ENCODE results near the gene COG6. TPM values are rescaled to one million over a fixed set of nuclear protein-coding genes. Genes with fewer than 3 reads are reported as not detected.

The COG6 gene
- total and polyA plus RNA-seq, 4 experiments from 2014 or later = 12.2 to 44.5 (median 27.7) TPM

DNA sequence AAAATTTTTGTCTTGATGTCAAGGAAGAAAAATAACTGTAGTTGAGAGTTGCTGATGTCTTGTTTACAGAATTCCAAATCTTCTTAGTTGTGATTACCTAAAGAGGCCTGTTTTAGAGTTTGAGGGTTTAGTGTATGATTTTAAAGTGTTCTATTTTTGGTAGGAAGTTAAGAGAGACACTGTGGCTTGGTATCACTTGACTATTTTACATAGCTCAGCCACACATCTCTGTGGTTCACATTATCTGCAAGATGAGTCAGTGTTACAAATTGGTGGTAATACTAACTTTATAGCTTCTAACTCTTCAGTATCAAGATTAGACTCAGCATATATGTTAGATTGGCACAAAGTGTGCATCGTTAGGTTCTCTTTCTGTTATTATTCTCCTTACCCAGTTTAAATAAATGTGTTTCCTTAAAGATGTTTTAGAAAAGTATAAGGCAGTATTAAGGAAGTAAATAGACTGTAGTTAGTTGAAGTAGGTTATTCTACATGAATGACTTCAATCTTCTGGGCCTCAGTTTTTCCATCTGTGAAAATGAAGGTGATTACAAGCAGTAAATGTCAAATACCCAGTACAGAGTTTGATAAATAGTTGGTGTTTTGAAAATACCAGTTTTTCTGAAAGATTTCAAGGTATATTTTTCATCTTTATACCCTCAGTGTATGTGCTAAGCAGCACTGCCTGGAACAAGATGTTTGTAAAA is 33.4 kb downstream of the COG6 start:
- Mint-ChIP-seq H3K9me3 (no peaks in the 10 kb centered on the region), H3K36me3 (peaks cover 25 to 32% of the 10 kb centered on the region in 2 donors), H3K27ac (peak overlapping the region in 6 of 7 donors; percentile 19 to 81 (median 44)), H3K4me3 (no peak overlapping the region), H3K27me3 (no peaks in the 10 kb centered on the region), H3K4me1 (peaks cover 0 to 12% (median 3%) of the 10 kb centered on the region in 4 donors)
- intact Hi-C loops (cut with micrococcal nuclease) = no loop called here
- ChIA-PET CTCF (ENCODE audit: partially characterized antibody) (no interaction called here), POLR2A (ENCODE audit: partially characterized antibody) (no interaction called here)
- H3K4me3 ChIP-seq (ENCODE audit: low read length in 2 of 2) = no peak overlapping the region
- H3K27ac ChIP-seq (ENCODE audit: low read depth, low read length) = no peak overlapping the region
- no peak for DNase-seq
- no peaks in the 10 kb centered on the region for H3K9me3 ChIP-seq (ENCODE audit: control insufficient read depth in 1 of 2, low read length in 2 of 2)
- no peaks in the 10 kb centered on the region for H3K27me3 ChIP-seq (ENCODE audit: insufficient read depth, low read length)
- no peaks in the 10 kb centered on the region for H3K4me1 ChIP-seq (ENCODE audit: insufficient read depth, low read length)
- no peaks in the 10 kb centered on the region for H3K36me3 ChIP-seq (ENCODE audit: insufficient read depth, low read length)

DNA sequence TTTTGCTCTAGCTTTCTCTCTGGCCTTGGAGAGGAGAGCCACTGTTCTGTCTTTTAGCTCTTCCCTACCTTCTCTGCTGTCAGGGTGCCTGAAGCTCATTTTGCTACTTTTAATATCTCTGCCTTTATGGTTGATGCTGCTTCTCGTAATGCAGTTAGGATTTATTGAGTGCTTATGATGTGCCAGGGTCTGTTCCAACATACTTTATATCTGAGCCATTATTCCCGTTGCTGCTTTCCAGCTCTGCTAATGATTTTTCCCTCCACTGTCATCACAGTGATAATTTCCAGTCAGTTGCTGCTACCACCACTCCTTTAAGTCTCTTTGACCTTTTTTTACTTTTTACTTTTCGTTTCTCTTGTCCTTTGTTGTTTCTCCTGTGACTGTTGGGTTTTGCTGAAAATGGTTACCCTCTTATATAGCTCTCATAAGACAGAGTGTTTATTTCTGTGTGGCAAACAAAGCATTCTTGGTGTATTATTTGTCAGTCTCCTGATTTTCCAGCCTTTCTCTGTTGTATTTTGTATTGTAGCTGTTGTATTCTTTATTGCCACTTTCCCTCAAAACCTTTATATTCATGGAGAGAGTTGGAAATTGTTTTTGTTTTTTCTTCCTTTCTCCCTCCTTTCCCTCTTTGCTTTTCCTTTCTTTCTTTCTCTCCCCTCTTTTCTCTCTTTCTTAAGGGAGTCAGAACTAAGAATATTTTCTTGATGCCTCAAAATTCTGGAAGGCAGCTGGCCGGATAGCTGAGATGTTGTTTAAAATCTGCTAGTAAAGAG is 37.4 kb downstream of the COG6 start:
- Histone ChIP-seq H3K27me3 (ENCODE audit: insufficient read depth, low read length) (no peaks in the 10 kb centered on the region), H3K4me1 (ENCODE audit: insufficient read depth, low read length) (no peaks in the 10 kb centered on the region), H3K36me3 (ENCODE audit: insufficient read depth, low read length) (no peaks in the 10 kb centered on the region), H3K4me3 (ENCODE audit: low read length in 2 of 2) (no peak overlapping the region), H3K9me3 (ENCODE audit: control insufficient read depth in 1 of 2, low read length in 2 of 2) (no peaks in the 10 kb centered on the region), H3K27ac (ENCODE audit: low read depth, low read length) (no peak overlapping the region)
- ChIA-PET CTCF (ENCODE audit: partially characterized antibody) (interaction anchor here (1.0 to 1.2 kb wide), 2 partner anchors 9 to 991 kb away, joined by 3 to 4 read pairs; no protein-coding TSS in a partner anchor), POLR2A (ENCODE audit: partially characterized antibody) (no interaction called here)
- Mint-ChIP-seq H3K4me3 (no peak overlapping the region), H3K36me3 (peaks cover 16 to 28% of the 10 kb centered on the region in 2 donors), H3K27me3 (no peaks in the 10 kb centered on the region), H3K9me3 (no peaks in the 10 kb centered on the region), H3K4me1 (peaks cover 0 to 11% (median 3%) of the 10 kb centered on the region in 4 donors), H3K27ac (no peak overlapping the region)
- intact Hi-C loops (cut with micrococcal nuclease) = no loop called here
- no peak for DNase-seq

DNA sequence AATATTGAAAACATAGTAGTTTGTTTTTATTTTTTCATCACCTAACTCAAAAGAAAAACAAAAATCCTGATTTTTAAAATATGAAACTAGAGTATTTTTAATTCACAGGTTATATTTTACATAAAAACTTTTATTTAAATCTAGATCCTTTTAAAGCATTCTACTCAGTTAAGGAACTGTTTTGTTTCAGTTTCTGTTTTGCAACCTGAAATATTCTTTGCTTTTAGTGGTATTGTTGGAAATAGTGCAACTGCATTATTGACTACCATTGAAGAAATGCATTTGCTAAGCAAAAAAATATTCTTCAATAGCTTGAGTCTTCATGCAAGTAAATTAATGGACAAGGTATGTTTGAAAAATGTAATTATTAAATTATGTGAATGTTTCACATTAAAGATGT is 43.8 kb downstream of the COG6 start:
- no peak overlapping the region for H3K4me3 ChIP-seq (ENCODE audit: low read length in 2 of 2)
- no peaks in the 10 kb centered on the region for H3K27me3 Mint-ChIP-seq
- no peak overlapping the region for H3K27ac Mint-ChIP-seq
- no peak overlapping the region for H3K27ac ChIP-seq (ENCODE audit: low read depth, low read length)
- peaks cover 5% of the 10 kb centered on the region for H3K4me1 ChIP-seq (ENCODE audit: insufficient read depth, low read length)
- H3K4me3 Mint-ChIP-seq = peak overlapping the region in 1 of 8 donors; percentile 4
- peaks cover 0 to 14% of the 10 kb centered on the region in 2 donors for H3K36me3 Mint-ChIP-seq
- intact Hi-C loops (cut with micrococcal nuclease) = no loop called here
- peaks cover 4 to 6% (median 5%) of the 10 kb centered on the region in 4 donors for H3K4me1 Mint-ChIP-seq
- no peaks in the 10 kb centered on the region for H3K36me3 ChIP-seq (ENCODE audit: insufficient read depth, low read length)
- H3K9me3 ChIP-seq (ENCODE audit: control insufficient read depth in 1 of 2, low read length in 2 of 2) = no peaks in the 10 kb centered on the region
- POLR2A ChIA-PET (ENCODE audit: partially characterized antibody) = interaction anchor here (1.3 kb wide), 1 partner anchor 12 kb away, joined by 3 read pairs; no protein-coding TSS in a partner anchor
- H3K9me3 Mint-ChIP-seq = no peaks in the 10 kb centered on the region
- CTCF ChIA-PET (ENCODE audit: partially characterized antibody) = no interaction called here
- DNase-seq = no peak
- H3K27me3 ChIP-seq (ENCODE audit: insufficient read depth, low read length) = no peaks in the 10 kb centered on the region

DNA sequence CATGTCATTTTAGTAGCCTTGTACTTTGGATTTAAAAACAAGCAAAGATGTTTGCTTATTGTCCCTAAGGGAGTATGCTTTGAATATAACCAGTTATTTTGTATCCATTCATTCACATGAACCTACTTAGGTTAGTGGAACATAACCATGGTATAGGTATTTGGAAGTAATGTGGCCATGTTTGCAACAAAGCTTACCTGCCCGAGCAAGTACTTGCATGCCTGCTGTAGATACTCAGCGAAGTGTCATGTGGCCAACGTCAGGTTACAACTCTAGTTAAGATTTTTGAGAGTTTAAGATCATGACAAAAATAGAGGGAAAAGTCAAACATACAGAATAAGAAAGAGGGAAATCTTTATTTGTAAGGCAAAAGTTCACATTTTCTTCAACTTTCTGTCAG is 57.2 kb downstream of the COG6 start:
- intact Hi-C loops (cut with micrococcal nuclease) = no loop called here
- Histone ChIP-seq H3K36me3 (ENCODE audit: insufficient read depth, low read length) (no peaks in the 10 kb centered on the region), H3K27me3 (ENCODE audit: insufficient read depth, low read length) (no peaks in the 10 kb centered on the region), H3K9me3 (ENCODE audit: control insufficient read depth in 1 of 2, low read length in 2 of 2) (no peaks in the 10 kb centered on the region), H3K27ac (ENCODE audit: low read depth, low read length) (no peak overlapping the region), H3K4me3 (ENCODE audit: low read length in 2 of 2) (no peak overlapping the region), H3K4me1 (ENCODE audit: insufficient read depth, low read length) (no peaks in the 10 kb centered on the region)
- POLR2A ChIA-PET (ENCODE audit: partially characterized antibody) = no interaction called here
- CTCF ChIA-PET (ENCODE audit: partially characterized antibody) = no interaction called here
- no peak overlapping the region for H3K27ac Mint-ChIP-seq
- H3K9me3 Mint-ChIP-seq = peaks cover 0 to 19% (median 12%) of the 10 kb centered on the region in 8 donors
- H3K27me3 Mint-ChIP-seq = no peaks in the 10 kb centered on the region
- no peaks in the 10 kb centered on the region for H3K4me1 Mint-ChIP-seq
- peaks cover 50 to 70% of the 10 kb centered on the region in 2 donors for H3K36me3 Mint-ChIP-seq
- no peak for DNase-seq
- H3K4me3 Mint-ChIP-seq = no peak overlapping the region

DNA sequence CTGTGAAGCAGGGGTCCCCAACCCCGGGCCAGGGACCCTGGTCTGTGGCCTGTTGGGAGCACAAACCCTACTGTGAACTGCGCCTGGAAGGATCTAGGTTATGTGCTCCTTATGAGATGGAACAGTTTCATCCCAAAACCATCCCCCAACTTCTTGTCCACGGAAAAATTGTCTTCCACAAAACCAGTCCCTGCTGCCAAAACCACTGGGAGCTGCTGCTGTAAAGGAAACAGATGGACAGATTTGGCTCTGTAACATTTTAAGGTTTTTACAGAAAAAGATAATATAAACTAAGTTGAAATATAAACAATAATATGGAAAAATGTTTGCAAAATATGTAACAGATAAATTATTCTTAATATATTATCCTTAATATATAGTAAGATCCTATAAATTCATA is 73.7 kb downstream of the COG6 start:
- DNase-seq = no peak
- intact Hi-C loops (cut with micrococcal nuclease) = no loop called here
- H3K4me1 ChIP-seq (ENCODE audit: insufficient read depth, low read length) = no peaks in the 10 kb centered on the region
- no peak overlapping the region for H3K4me3 ChIP-seq (ENCODE audit: low read length in 2 of 2)
- peaks cover 4% of the 10 kb centered on the region for H3K36me3 ChIP-seq (ENCODE audit: insufficient read depth, low read length)
- no peak overlapping the region for H3K27ac ChIP-seq (ENCODE audit: low read depth, low read length)
- H3K9me3 ChIP-seq (ENCODE audit: control insufficient read depth in 1 of 2, low read length in 2 of 2) = no peaks in the 10 kb centered on the region
- Mint-ChIP-seq H3K9me3 (peaks cover 0 to 1% (median 0%) of the 10 kb centered on the region in 8 donors), H3K27ac (no peak overlapping the region), H3K27me3 (no peaks in the 10 kb centered on the region), H3K4me3 (no peak overlapping the region), H3K36me3 (peaks cover 55 to 63% of the 10 kb centered on the region in 2 donors), H3K4me1 (no peaks in the 10 kb centered on the region)
- ChIA-PET POLR2A (ENCODE audit: partially characterized antibody) (no interaction called here), CTCF (ENCODE audit: partially characterized antibody) (no interaction called here)
- no peaks in the 10 kb centered on the region for H3K27me3 ChIP-seq (ENCODE audit: insufficient read depth, low read length)

DNA sequence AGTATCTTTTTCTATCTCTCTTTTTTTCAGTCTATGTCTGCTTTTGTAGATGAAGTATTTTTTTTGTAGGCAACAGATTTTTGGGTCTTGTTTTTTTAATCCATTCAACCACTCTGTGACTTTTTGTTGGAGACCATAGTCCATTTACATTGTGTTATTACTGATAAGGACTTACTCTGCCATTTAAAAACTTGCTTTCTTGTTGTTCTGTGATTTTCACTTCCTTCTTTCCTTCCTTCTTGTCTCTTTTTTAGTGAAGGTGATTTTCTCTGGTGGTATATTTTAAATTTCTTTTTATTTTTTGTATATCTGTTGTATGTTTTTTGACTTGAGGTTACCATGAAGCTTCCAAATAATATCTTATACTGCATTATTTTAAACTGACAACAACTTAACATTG is 79.5 kb downstream of the COG6 start:
- POLR2A ChIA-PET (ENCODE audit: partially characterized antibody) = no interaction called here
- no peaks in the 10 kb centered on the region for H3K4me1 Mint-ChIP-seq
- Histone ChIP-seq H3K4me3 (ENCODE audit: low read length in 2 of 2) (no peak overlapping the region), H3K9me3 (ENCODE audit: control insufficient read depth in 1 of 2, low read length in 2 of 2) (no peaks in the 10 kb centered on the region), H3K27me3 (ENCODE audit: insufficient read depth, low read length) (no peaks in the 10 kb centered on the region), H3K27ac (ENCODE audit: low read depth, low read length) (no peak overlapping the region), H3K4me1 (ENCODE audit: insufficient read depth, low read length) (no peaks in the 10 kb centered on the region), H3K36me3 (ENCODE audit: insufficient read depth, low read length) (no peaks in the 10 kb centered on the region)
- no peaks in the 10 kb centered on the region for H3K27me3 Mint-ChIP-seq
- no peak overlapping the region for H3K27ac Mint-ChIP-seq
- H3K36me3 Mint-ChIP-seq = peaks cover 56 to 69% of the 10 kb centered on the region in 2 donors
- no peak overlapping the region for H3K4me3 Mint-ChIP-seq
- DNase-seq = no peak
- intact Hi-C loops (cut with micrococcal nuclease) = no loop called here
- peaks cover 0 to 3% (median 0%) of the 10 kb centered on the region in 8 donors for H3K9me3 Mint-ChIP-seq
- CTCF ChIA-PET (ENCODE audit: partially characterized antibody) = no interaction called here

DNA sequence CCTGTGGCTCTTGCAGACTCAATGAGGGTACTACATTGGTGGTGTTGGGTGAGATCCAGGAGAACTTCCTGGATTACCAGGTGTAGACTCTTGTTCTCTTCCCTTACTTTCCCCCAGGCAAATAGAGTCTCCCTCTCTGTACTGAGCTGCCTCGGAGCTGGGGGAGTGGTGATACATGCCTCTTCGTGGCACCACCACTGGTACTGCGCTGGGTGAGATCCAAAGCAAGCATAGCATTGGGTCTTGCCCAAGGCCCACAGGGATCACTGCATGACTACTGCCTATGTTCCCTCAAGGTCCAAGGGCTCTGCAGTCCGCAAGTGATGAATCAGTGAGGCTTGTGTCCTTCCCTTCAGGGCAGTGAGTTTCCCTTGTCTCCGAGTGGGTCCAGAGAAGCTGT is 81.6 kb downstream of the COG6 start:
- Histone ChIP-seq H3K27me3 (ENCODE audit: insufficient read depth, low read length) (no peaks in the 10 kb centered on the region), H3K4me3 (ENCODE audit: low read length in 2 of 2) (no peak overlapping the region), H3K9me3 (ENCODE audit: control insufficient read depth in 1 of 2, low read length in 2 of 2) (no peaks in the 10 kb centered on the region), H3K36me3 (ENCODE audit: insufficient read depth, low read length) (no peaks in the 10 kb centered on the region), H3K27ac (ENCODE audit: low read depth, low read length) (no peak overlapping the region), H3K4me1 (ENCODE audit: insufficient read depth, low read length) (no peaks in the 10 kb centered on the region)
- POLR2A ChIA-PET (ENCODE audit: partially characterized antibody) = no interaction called here
- H3K27ac Mint-ChIP-seq = no peak overlapping the region
- H3K9me3 Mint-ChIP-seq = peaks cover 0 to 6% (median 3%) of the 10 kb centered on the region in 8 donors
- CTCF ChIA-PET (ENCODE audit: partially characterized antibody) = no interaction called here
- no peak overlapping the region for H3K4me3 Mint-ChIP-seq
- H3K27me3 Mint-ChIP-seq = no peaks in the 10 kb centered on the region
- DNase-seq = no peak
- intact Hi-C loops (cut with micrococcal nuclease) = no loop called here
- no peaks in the 10 kb centered on the region for H3K4me1 Mint-ChIP-seq
- H3K36me3 Mint-ChIP-seq = peaks cover 51 to 77% of the 10 kb centered on the region in 2 donors
